GM12878 (cell line): ENCODE results near the gene MT3. TPM values are rescaled to one million over a fixed set of nuclear protein-coding genes. Genes with fewer than 3 reads are reported as not detected.

Experiments used
- ATAC-seq: fragments of 200-7000 bp; cut with Tn5 transposase; 3 replicates; pipeline ENCODE4 v1.9.1; 2020; ENCODE audit warnings: mild to moderate bottlenecking, moderate library complexity
- BruUV-seq: library from RNA; stranded (reverse); fragments of 400-500 nt; replicated peaks from 2 replicates; lab custom pipeline; 2021; lab: Mats Ljungman, UMichigan
- CTCF ChIA-PET: fragments of 300-600 bp; sonication (Branson Sonifier 250); formaldehyde crosslinking; extraction: SDS; loops from one replicate; lab custom pipeline; 2021; ENCODE audit warnings: inconsistent platforms; lab: Yijun Ruan, JAX
- POLR2A ChIA-PET: fragments of 350-600 bp; formaldehyde crosslinking; extraction: SDS; loops from one replicate; lab custom pipeline; 2021; ENCODE audit warnings: inconsistent platforms; lab: Charles Lee
- RAD21 ChIA-PET: fragments of 300-600 bp; sonication (Branson Sonifier 250); formaldehyde crosslinking; loops from one replicate; lab custom pipeline; 2023; ENCODE audit warnings: antibody characterized with exemption; ENCODE audit not compliant: unreplicated experiment; lab: Charles Lee
- SMC1A ChIA-PET: fragments of 300-600 bp; sonication (Branson Sonifier 250); formaldehyde crosslinking; loops from one replicate; lab custom pipeline; 2023; ENCODE audit not compliant: unreplicated experiment, uncharacterized antibody; lab: Charles Lee
- DNase-seq: peaks from one replicate; pipeline ENCODE4 v3.0.0-alpha.2; 2011; ENCODE audit warnings: low read depth, low spot score
- FAIRE-seq: peaks from 3 replicates; lab custom pipeline; 2011; peaks lifted over from hg19 to GRCh38; lab: Jason Lieb, UNC
- H2AFZ ChIP-seq: 2 replicates; pipeline ENCODE4 v1.6.0; 2011; ENCODE audit warnings: low read depth, low read length, control low read depth; ENCODE audit not compliant: control insufficient read depth
- H3K27ac ChIP-seq: 2 replicates; pipeline ENCODE4 v1.5.1; 2011; ENCODE audit warnings: control low read depth; ENCODE audit not compliant: control insufficient read depth, insufficient read depth
- H3K27me3 ChIP-seq, 2 experiments: replicated peaks in 1 of 2; 2 replicates each; pipeline versions ENCODE4 v1.6.0 to v1.6.1; 2011; ENCODE audit warnings: low read length in 1 of 2; ENCODE audit not compliant: control insufficient read depth in 2 of 2, insufficient read depth in 2 of 2
- H3K36me3 ChIP-seq, 2 experiments: 2 replicates each; pipeline ENCODE4 v1.5.1; 2011; ENCODE audit warnings: low read length in 1 of 2; ENCODE audit not compliant: control insufficient read depth in 2 of 2, insufficient read depth in 2 of 2
- H3K4me1 ChIP-seq: 2 replicates; pipeline ENCODE4 v1.6.1; 2011; ENCODE audit warnings: mild to moderate bottlenecking, low read length, moderate library complexity, mixed read lengths; ENCODE audit not compliant: control insufficient read depth, insufficient read depth
- H3K4me2 ChIP-seq: 2 replicates; pipeline ENCODE4 v1.6.0; 2011; ENCODE audit warnings: control low read depth; ENCODE audit not compliant: control insufficient read depth, insufficient read depth
- H3K4me3 ChIP-seq: fragments of 200-600 bp; sonication (generic); 2 replicates; pipeline ENCODE4 v1.5.1; 2016
- H3K79me2 ChIP-seq: 2 replicates; pipeline ENCODE4 v1.6.0; 2011; ENCODE audit warnings: low read length; ENCODE audit not compliant: control insufficient read depth, insufficient read depth
- H3K9ac ChIP-seq: 2 replicates; pipeline ENCODE4 v1.8.0; 2011; ENCODE audit warnings: low read length, control low read depth, mixed read lengths; ENCODE audit not compliant: control insufficient read depth, insufficient read depth
- H3K9me3 ChIP-seq: replicated peaks from 3 replicates; pipeline ENCODE4 v1.5.1; 2011; ENCODE audit warnings: mild to moderate bottlenecking, low read length; ENCODE audit not compliant: control insufficient read depth, insufficient read depth
- H4K20me1 ChIP-seq: 2 replicates; pipeline ENCODE4 v1.6.0; 2011; ENCODE audit not compliant: control insufficient read depth, insufficient read depth
- BACH1 ChIP-seq: fragments of 450-650 bp; IDR thresholded peaks from 2 replicates; pipeline ENCODE4 v1.6.1; 2017; ENCODE audit warnings: mild to moderate bottlenecking, borderline replicate concordance
- GABPA ChIP-seq: IDR thresholded peaks from 2 replicates; pipeline ENCODE4 v1.6.1; 2014; ENCODE audit warnings: antibody characterized with exemption, low read depth, mild to moderate bottlenecking, inconsistent platforms
- KDM1A ChIP-seq: fragments of 200-600 bp; sonication (generic); IDR thresholded peaks from 2 replicates; pipeline ENCODE4 v1.6.1; 2016; ENCODE audit warnings: borderline replicate concordance
- KLF5 ChIP-seq: fragments of 450-650 bp; IDR thresholded peaks from 2 replicates; pipeline ENCODE4 v1.6.1; 2014; ENCODE audit warnings: mild to moderate bottlenecking; ENCODE audit not compliant: partially characterized antibody
- LARP7 ChIP-seq: fragments of 450-650 bp; IDR thresholded peaks from 2 replicates; pipeline ENCODE4 v1.6.1; 2017; ENCODE audit warnings: mild to moderate bottlenecking
- NBN ChIP-seq: fragments of 450-650 bp; IDR thresholded peaks from 2 replicates; pipeline ENCODE4 v1.6.1; 2016
- NR2F1 ChIP-seq: fragments of 450-650 bp; conservative IDR thresholded peaks from 2 replicates; pipeline ENCODE4 v1.6.1; 2017; ENCODE audit warnings: mild to moderate bottlenecking
- POLR2AphosphoS5 ChIP-seq: IDR thresholded peaks from 2 replicates; pipeline ENCODE4 v1.6.1; 2011; ENCODE audit warnings: mild to moderate bottlenecking, low read length, inconsistent platforms
- RAD21 ChIP-seq: IDR thresholded peaks from 2 replicates; pipeline ENCODE4 v1.6.1; 2011; ENCODE audit warnings: mild to moderate bottlenecking, low read depth, low read length, moderate library complexity; ENCODE audit not compliant: insufficient read depth
- RB1 ChIP-seq: fragments of 450-650 bp; formaldehyde crosslinking; IDR thresholded peaks from 2 replicates; pipeline ENCODE4 v1.6.1; 2017; ENCODE audit warnings: mild to moderate bottlenecking, borderline replicate concordance
- RCOR1 ChIP-seq: conservative IDR thresholded peaks from 2 replicates; pipeline ENCODE4 v1.6.1; 2012; ENCODE audit warnings: low read depth, low read length, improper control_type of control experiment
- SIN3A ChIP-seq: IDR thresholded peaks from 2 replicates; pipeline ENCODE4 v1.6.1; 2012; ENCODE audit warnings: low read depth, low read length, improper control_type of control experiment
- SMAD1 ChIP-seq: fragments of 450-650 bp; IDR thresholded peaks from 2 replicates; pipeline ENCODE4 v1.6.1; 2018; ENCODE audit warnings: mild to moderate bottlenecking, low read depth; ENCODE audit not compliant: partially characterized antibody
- STAT3 ChIP-seq: IDR thresholded peaks from 2 replicates; pipeline ENCODE4 v1.6.1; 2011; ENCODE audit warnings: low read depth, low read length, improper control_type of control experiment
- TCF3 ChIP-seq: IDR thresholded peaks from 2 replicates; pipeline ENCODE4 v1.6.1; 2012; ENCODE audit warnings: low read depth, mild to moderate bottlenecking, low read length, borderline replicate concordance; ENCODE audit not compliant: insufficient read depth
- ZBED1 ChIP-seq: IDR thresholded peaks from 2 replicates; pipeline ENCODE4 v1.6.1; 2016; ENCODE audit warnings: borderline replicate concordance
- ZNF207 ChIP-seq: fragments of 450-650 bp; IDR thresholded peaks from 2 replicates; pipeline ENCODE4 v1.6.1; 2014; ENCODE audit warnings: antibody characterized with exemption, mild to moderate bottlenecking, borderline replicate concordance
- ZNF384 ChIP-seq: IDR thresholded peaks from 2 replicates; pipeline ENCODE4 v1.6.1; 2012; ENCODE audit warnings: low read depth, mild to moderate bottlenecking, low read length, improper control_type of control experiment, borderline replicate concordance
- WGBS: methylation state at CpG from one replicate; pipeline ENCODE4 v1.1.6; 2016; ENCODE audit warnings: low lambda C conversion rate; ENCODE audit not compliant: insufficient replicate concordance, insufficient coverage; ENCODE audit errors: missing lambda C conversion rate; 5-methylcytosine and 5-hydroxymethylcytosine counted together
- in situ Hi-C: fragments of 300-500 bp; cut with MboI; formaldehyde crosslinking; loops from 9 replicates; pipeline ENCODE4 v1.14.3; 2018; ENCODE audit warnings: mixed read lengths
- intact Hi-C: fragments of 100-400 bp; cut with micrococcal nuclease; formaldehyde crosslinking; loops from one replicate; pipeline ENCODE4 v1.14.2; 2022; ENCODE audit not compliant: unreplicated experiment
- polyA plus RNA-seq, 11 experiments: library from polyadenylated mRNA; depleted of rRNA in 4 of 11; unstranded in 6 of 11; stranded (reverse) in 5 of 11; fragments of >200 nt; fragmentation: Nextera tagmentation in 4 of 11; fragmentation: Illumina TruSeq in 1 of 11; extraction: Ambion mirVana in 4 of 11; extraction: Trizol in 1 of 11; gene quantifications; 1 replicate in 1 of 11; 2 replicates in 10 of 11; pipeline versions ENCODE4 v1.2.1 to v1.2.3, GENCODE V29; 2011 to 2016; ENCODE audit warnings: inconsistent platforms in 2 of 11, missing spikeins in 2 of 11, low read depth in 1 of 11
- total RNA-seq, 4 experiments: library from RNA; depleted of rRNA in 3 of 4; stranded (reverse); fragments of >200 nt in 3 of 4; fragmentation: Illumina TruSeq in 1 of 4; extraction: Trizol in 1 of 4; gene quantifications; 2 replicates each; pipeline versions ENCODE4 v1.2.1 to v1.2.3, GENCODE V29; 2013 to 2021
- TF ChIP-seq, protein P1 (sequence below): IDR thresholded peaks from 2 replicates; pipeline ENCODE4 v1.6.1; 2011; ENCODE audit warnings: low read depth, low read length, improper control_type of control experiment, borderline replicate concordance
- TF ChIP-seq, protein P2 (sequence below): IDR thresholded peaks from 2 replicates; pipeline ENCODE4 v1.6.1; 2012; ENCODE audit warnings: low read depth, low read length, improper control_type of control experiment

MT3 gene
- total and polyA plus RNA-seq, 10 of the 15 experiments (the other 5 are each of a cell fraction or from before 2014, with no cell fraction given), result 0.41 TPM; not detected in 9

DNA sequence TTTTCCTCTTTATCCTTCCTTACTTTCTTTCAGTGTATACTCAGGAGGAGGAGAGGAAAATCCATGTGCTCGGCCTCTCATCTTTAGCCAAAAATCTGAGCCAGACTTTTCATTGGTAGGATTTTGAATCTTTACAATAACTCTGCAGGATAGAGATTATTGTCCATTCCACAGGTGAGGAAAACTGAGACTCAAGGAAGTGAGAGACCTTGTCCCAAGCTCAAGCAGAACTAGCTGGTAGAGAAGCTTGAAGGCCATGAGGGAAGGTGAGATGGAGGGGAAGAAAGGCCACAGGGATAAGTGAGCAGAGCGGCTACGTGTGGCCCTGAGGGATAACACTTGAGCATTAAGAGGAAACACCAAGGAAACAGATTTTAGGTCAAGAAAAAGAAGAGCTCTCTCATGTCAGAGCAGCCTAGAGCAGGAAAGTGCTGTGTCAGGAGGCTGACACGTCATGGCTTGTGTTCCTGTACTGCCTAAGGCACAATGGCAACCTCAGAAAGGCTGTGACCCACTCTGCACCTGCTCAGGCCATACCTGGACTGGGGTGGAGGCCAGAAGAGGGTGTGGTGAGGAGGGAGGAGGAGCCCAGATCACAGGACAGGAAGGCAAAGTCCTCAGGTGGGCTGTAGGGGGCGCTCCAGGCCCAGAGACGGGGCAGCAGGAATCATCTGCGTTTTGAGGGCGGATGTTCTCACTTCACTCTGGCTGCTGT is 12.6 kb upstream of the MT3 start (continued):
- TF ChIP-seq RAD21 (peak; percentile 95), RB1 (peak; percentile 58; the same call in 1 of the 2 replicates), GABPA (no peak), TCF3 (no peak), LARP7 (no peak; the same call in 1 of the 2 replicates), STAT3 (no peak)

DNA sequence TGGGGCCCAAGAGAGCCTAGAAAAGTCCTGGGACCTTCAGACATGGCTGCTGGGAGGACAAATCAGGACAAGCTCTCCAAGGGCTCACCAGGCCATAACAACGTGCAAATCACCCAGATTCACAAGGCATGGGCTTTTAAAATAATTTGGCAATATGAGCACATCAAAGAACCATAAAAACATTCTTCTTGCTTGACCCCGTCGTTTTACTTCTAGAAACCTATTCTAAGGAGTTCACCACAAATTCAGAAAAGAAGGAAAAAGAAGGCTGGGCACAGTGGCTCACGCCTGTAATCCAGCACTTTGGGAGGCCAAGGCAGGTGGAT is 12.1 kb upstream of the MT3 start:
- DNase-seq (no peak), FAIRE-seq (no peak), ATAC-seq (no peak)
- Histone ChIP-seq H3K4me3 (no peak overlapping the region), H3K4me1 (no peaks in the 10 kb centered on the region), H4K20me1 (no peaks in the 10 kb centered on the region), H3K9me3 (no peaks in the 10 kb centered on the region), H3K4me2 (no peak overlapping the region), H2AFZ (peak overlapping the region; percentile 73), H3K9ac (no peak overlapping the region), H3K79me2 (no peaks in the 10 kb centered on the region), H3K27ac (no peak overlapping the region), H3K36me3 (no peaks in the 10 kb centered on the region), H3K27me3 (no peaks in the 10 kb centered on the region)
- intact Hi-C loops, result loop anchor here (1.0 to 2.0 kb wide), 2 partner anchors 125 to 212 kb away; no protein-coding TSS in a partner anchor
- SMC1A ChIA-PET, result interaction anchor here (1.0 to 3.1 kb wide), 12 partner anchors 13 to 156 kb away, joined by 3 to 67 read pairs (median 4); partner anchors contain the start of gene MT4
- CTCF ChIA-PET, result interaction anchor here (0.6 to 3.7 kb wide), 22 partner anchors 15 to 1613 kb away, joined by 3 to 90 read pairs (median 4); partner anchors contain the start of genes NUDT21 and OGFOD1
- BruUV-seq, result no TSS peak
- WGBS, result 41% methylated on average over 4 of the region's 4 CpGs
- POLR2A ChIA-PET, result no interaction called here
- in situ Hi-C loops, result loop anchor here (5.0 kb wide), 1 partner anchor 130 kb away; no protein-coding TSS in a partner anchor
- RAD21 ChIA-PET, result interaction anchor here (0.6 to 3.3 kb wide), 6 partner anchors 20 to 283 kb away, joined by 3 to 66 read pairs (median 4); no protein-coding TSS in a partner anchor
- TF ChIP-seq SIN3A (no peak), KDM1A (no peak), RCOR1 (no peak), SMAD1 (no peak), POLR2AphosphoS5 (no peak), NR2F1 (no peak), ZNF384 (no peak), NBN (0 out of 2 replicates have a peak, but pooled peaks have one; percentile 32), ZNF207 (0 out of 2 replicates have a peak, but pooled peaks have one; percentile 5), ZBED1 (no peak), RB1 (no peak), KLF5 (no peak), BACH1 (no peak)
- TF ChIP-seq, protein P1, sequence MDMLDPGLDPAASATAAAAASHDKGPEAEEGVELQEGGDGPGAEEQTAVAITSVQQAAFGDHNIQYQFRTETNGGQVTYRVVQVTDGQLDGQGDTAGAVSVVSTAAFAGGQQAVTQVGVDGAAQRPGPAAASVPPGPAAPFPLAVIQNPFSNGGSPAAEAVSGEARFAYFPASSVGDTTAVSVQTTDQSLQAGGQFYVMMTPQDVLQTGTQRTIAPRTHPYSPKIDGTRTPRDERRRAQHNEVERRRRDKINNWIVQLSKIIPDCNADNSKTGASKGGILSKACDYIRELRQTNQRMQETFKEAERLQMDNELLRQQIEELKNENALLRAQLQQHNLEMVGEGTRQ, result no peak
- TF ChIP-seq, protein P2, sequence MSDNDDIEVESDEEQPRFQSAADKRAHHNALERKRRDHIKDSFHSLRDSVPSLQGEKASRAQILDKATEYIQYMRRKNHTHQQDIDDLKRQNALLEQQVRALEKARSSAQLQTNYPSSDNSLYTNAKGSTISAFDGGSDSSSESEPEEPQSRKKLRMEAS, result no peak
